ENCODE measurements around the gene FBRSL1. TPM values are rescaled to one million over a fixed set of nuclear protein-coding genes. Genes with fewer than 3 reads are reported as not detected.

Gene FBRSL1
- polyA plus RNA-seq, 1 of the 3 experiments (the other 2 are of a cell fraction), result 5.5 TPM

DNA sequence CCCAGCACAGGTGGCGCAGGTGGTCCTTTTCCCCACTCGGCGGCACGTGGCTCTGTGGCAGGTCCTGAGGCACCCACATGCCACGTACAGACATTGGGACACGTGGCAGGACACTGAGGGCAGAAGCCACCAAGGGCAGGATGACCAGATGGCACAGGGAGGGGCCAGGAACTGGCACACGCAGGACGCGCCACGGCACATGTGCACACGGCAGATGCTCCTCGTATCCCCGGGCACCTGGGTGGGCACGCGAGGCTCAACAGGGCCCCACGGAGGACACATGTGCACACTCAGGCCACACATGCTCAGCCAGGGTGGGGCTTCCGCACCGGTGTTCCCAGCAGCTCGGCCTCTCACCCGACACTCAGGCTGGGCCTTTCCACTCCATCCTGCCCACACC is 52.0 kb downstream of the FBRSL1 start:
- Histone ChIP-seq H3K4me2 (no peak overlapping the region), H3K27me3 (ENCODE audit: insufficient read depth) (no peaks in the 10 kb centered on the region), H3K9me2 (no peaks in the 10 kb centered on the region), H3K9ac (no peak overlapping the region), H3K4me3 (ENCODE audit: low read depth in 2 of 2, low read length in 1 of 2) (no peak overlapping the region), H3K4me1 (ENCODE audit: control insufficient read depth in 1 of 2, insufficient read depth in 2 of 2, low read depth in 1 of 2, low read length in 1 of 2) (no peaks in the 10 kb centered on the region), H3K9me3 (no peaks in the 10 kb centered on the region), H3K27ac (ENCODE audit: low read depth in 2 of 2, low read length in 1 of 2) (no peak overlapping the region), H3F3A (replicated peaks; ENCODE audit: insufficient read depth) (no peaks in the 10 kb centered on the region), H3K36me3 (replicated peaks in 1 of 2; ENCODE audit: control insufficient read depth in 1 of 2, insufficient read depth in 2 of 2, low read length in 1 of 2) (no peaks in the 10 kb centered on the region), H4K20me1 (ENCODE audit: insufficient read depth) (peaks cover 6% of the 10 kb centered on the region; the same call in 1 of the 2 replicates), H3K79me2 (ENCODE audit: insufficient read depth) (no peaks in the 10 kb centered on the region), H2AFZ (ENCODE audit: low read depth) (no peak overlapping the region)
- DNase-seq, result no peak
- POLR2A ChIA-PET, result no interaction called here
- TF ChIP-seq, protein P1, sequence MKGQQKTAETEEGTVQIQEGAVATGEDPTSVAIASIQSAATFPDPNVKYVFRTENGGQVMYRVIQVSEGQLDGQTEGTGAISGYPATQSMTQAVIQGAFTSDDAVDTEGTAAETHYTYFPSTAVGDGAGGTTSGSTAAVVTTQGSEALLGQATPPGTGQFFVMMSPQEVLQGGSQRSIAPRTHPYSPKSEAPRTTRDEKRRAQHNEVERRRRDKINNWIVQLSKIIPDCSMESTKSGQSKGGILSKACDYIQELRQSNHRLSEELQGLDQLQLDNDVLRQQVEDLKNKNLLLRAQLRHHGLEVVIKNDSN (IDR thresholded peaks at IDR 0.05; ENCODE audit: borderline replicate concordance, low read depth), result no peak
- TF ChIP-seq RXRA (IDR thresholded peaks at IDR 0.05; ENCODE audit: borderline replicate concordance, low read depth) (no peak), RAD21 (IDR thresholded peaks at IDR 0.05; ENCODE audit: low read length) (no peak), SIN3A (IDR thresholded peaks at IDR 0.05; ENCODE audit: borderline replicate concordance, low read depth, low read length) (no peak), EP300 (IDR thresholded peaks at IDR 0.05; ENCODE audit: borderline replicate concordance in 1 of 2, low read depth in 1 of 2, low read length in 1 of 2) (no peak), FOSL2 (IDR thresholded peaks at IDR 0.05; ENCODE audit: borderline replicate concordance, low read depth) (no peak), USF2 (IDR thresholded peaks at IDR 0.05; ENCODE audit: borderline replicate concordance, low read depth, low read length) (no peak), NRF1 (IDR thresholded peaks at IDR 0.05; ENCODE audit: low read depth, low read length) (no peak), FOXJ3 (CRISPR knock-in tag; IDR thresholded peaks at IDR 0.05) (no peak), GABPA (IDR thresholded peaks at IDR 0.05; ENCODE audit: low read depth) (no peak), MXI1 (IDR thresholded peaks at IDR 0.05; ENCODE audit: low read depth, low read length) (no peak), IRF3 (IDR thresholded peaks at IDR 0.05; ENCODE audit: low read depth, low read length) (no peak), TEAD4 (IDR thresholded peaks at IDR 0.05; ENCODE audit: borderline replicate concordance, insufficient read depth) (no peak)
- TF ChIP-seq, protein P2, sequence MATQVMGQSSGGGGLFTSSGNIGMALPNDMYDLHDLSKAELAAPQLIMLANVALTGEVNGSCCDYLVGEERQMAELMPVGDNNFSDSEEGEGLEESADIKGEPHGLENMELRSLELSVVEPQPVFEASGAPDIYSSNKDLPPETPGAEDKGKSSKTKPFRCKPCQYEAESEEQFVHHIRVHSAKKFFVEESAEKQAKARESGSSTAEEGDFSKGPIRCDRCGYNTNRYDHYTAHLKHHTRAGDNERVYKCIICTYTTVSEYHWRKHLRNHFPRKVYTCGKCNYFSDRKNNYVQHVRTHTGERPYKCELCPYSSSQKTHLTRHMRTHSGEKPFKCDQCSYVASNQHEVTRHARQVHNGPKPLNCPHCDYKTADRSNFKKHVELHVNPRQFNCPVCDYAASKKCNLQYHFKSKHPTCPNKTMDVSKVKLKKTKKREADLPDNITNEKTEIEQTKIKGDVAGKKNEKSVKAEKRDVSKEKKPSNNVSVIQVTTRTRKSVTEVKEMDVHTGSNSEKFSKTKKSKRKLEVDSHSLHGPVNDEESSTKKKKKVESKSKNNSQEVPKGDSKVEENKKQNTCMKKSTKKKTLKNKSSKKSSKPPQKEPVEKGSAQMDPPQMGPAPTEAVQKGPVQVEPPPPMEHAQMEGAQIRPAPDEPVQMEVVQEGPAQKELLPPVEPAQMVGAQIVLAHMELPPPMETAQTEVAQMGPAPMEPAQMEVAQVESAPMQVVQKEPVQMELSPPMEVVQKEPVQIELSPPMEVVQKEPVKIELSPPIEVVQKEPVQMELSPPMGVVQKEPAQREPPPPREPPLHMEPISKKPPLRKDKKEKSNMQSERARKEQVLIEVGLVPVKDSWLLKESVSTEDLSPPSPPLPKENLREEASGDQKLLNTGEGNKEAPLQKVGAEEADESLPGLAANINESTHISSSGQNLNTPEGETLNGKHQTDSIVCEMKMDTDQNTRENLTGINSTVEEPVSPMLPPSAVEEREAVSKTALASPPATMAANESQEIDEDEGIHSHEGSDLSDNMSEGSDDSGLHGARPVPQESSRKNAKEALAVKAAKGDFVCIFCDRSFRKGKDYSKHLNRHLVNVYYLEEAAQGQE (IDR thresholded peaks at IDR 0.05; ENCODE audit: low read depth, low read length), result no peak
- TF ChIP-seq, protein P3, sequence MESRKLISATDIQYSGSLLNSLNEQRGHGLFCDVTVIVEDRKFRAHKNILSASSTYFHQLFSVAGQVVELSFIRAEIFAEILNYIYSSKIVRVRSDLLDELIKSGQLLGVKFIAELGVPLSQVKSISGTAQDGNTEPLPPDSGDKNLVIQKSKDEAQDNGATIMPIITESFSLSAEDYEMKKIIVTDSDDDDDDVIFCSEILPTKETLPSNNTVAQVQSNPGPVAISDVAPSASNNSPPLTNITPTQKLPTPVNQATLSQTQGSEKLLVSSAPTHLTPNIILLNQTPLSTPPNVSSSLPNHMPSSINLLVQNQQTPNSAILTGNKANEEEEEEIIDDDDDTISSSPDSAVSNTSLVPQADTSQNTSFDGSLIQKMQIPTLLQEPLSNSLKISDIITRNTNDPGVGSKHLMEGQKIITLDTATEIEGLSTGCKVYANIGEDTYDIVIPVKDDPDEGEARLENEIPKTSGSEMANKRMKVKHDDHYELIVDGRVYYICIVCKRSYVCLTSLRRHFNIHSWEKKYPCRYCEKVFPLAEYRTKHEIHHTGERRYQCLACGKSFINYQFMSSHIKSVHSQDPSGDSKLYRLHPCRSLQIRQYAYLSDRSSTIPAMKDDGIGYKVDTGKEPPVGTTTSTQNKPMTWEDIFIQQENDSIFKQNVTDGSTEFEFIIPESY (IDR thresholded peaks at IDR 0.05; ENCODE audit: borderline replicate concordance, low read depth), result no peak
- WGBS (ENCODE audit: low lambda C conversion rate), result 97% methylated on average over 6 of the region's 20 CpGs
- CTCF ChIA-PET, result no interaction called here

Data from SK-N-SH (cell line).